ENCODE data around the gene AZIN2. TPM values are rescaled to one million over a fixed set of nuclear protein-coding genes. Genes with fewer than 3 reads are reported as not detected.

Gene AZIN2
- total RNA-seq, 1 experiment from 2014 or later: 7.3 TPM

- no TSS peak for BruUV-seq (replicated peaks)
- Histone ChIP-seq H3F3A (ENCODE audit: insufficient read depth, low read depth) (peaks cover 49% of the 10 kb centered on the region), H3K4me3 (no peak overlapping the region), H4K20me1 (ENCODE audit: insufficient read depth) (no peaks in the 10 kb centered on the region), H3K4me2 (peak overlapping the region; percentile 50), H3K4me1 (replicated peaks; ENCODE audit: insufficient read depth) (peaks cover 44% of the 10 kb centered on the region), H3K79me2 (ENCODE audit: low read depth) (no peaks in the 10 kb centered on the region), H3K36me3 (ENCODE audit: low read depth) (no peaks in the 10 kb centered on the region), H3K27ac (peak overlapping the region; percentile 95), H3K9me3 (ENCODE audit: insufficient read depth, low read depth) (no peaks in the 10 kb centered on the region), H3K9me2 (ENCODE audit: insufficient read depth) (no peaks in the 10 kb centered on the region), H3K27me3 (ENCODE audit: insufficient read depth, low read depth) (no peaks in the 10 kb centered on the region), H2AFZ (no peak overlapping the region)
- ChIA-PET POLR2A (ENCODE audit: unreplicated experiment) (no interaction called here), CTCF (interaction anchor here (0.6 kb wide), 1 partner anchor 121 kb away, joined by 3 read pairs; no protein-coding TSS in a partner anchor)
- TF ChIP-seq, protein P1, sequence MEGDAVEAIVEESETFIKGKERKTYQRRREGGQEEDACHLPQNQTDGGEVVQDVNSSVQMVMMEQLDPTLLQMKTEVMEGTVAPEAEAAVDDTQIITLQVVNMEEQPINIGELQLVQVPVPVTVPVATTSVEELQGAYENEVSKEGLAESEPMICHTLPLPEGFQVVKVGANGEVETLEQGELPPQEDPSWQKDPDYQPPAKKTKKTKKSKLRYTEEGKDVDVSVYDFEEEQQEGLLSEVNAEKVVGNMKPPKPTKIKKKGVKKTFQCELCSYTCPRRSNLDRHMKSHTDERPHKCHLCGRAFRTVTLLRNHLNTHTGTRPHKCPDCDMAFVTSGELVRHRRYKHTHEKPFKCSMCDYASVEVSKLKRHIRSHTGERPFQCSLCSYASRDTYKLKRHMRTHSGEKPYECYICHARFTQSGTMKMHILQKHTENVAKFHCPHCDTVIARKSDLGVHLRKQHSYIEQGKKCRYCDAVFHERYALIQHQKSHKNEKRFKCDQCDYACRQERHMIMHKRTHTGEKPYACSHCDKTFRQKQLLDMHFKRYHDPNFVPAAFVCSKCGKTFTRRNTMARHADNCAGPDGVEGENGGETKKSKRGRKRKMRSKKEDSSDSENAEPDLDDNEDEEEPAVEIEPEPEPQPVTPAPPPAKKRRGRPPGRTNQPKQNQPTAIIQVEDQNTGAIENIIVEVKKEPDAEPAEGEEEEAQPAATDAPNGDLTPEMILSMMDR (conservative IDR thresholded peaks at IDR 0.05): peak; percentile 47; the same call in 1 of the 2 replicates
- TF ChIP-seq EZH2 (IDR thresholded peaks at IDR 0.05; ENCODE audit: low read depth): no peak
- intact Hi-C loops (cut with micrococcal nuclease; ENCODE audit: unreplicated experiment): no loop called here
- peak; percentile 25 to 80 for DNase-seq
Measured at GRCh38 chr1:33050221-33051076, 30.5 kb upstream of the AZIN2 start.

DNA sequence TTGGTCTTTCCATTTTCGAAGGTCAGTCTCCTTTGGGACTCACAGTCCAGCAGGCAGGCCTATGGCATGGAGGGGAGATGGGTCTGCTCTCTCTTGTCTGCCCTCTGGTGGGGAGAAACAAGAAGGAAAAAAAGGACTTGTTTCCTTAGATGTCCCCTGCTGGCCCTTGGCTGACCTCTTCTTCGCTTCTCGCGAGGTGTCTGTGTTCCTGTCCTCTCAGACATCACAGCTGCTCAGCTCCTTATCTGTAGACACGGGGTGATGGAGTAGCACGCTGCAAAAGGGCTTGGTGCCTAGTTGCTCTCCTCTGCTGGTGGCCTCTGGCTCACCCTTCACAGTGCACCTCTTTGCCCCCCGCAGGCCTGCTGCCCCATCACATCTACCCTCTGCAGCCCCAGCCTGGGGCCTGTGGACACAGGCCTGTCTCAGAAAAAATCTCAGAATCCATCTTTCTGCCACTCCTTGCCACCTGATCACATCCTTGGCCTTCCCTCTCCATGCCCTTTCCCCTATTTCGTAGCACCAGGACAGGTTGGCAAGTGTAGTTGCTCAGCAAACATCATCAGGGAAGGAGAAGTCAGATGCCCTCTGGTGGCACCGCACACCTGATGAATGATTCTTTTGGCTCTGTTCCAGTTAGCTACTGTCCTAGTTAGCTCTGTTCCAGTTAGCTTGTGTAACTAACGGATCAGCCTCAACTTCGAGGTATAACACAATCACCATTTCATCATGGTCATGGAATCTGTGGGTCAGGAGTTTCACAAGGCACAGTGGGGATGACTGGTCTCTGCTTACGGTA is 25.5 kb upstream of the AZIN2 start:
- intact Hi-C loops (cut with micrococcal nuclease; ENCODE audit: unreplicated experiment): loop anchor here (1.0 kb wide), 3 partner anchors 48 to 174 kb away; no protein-coding TSS in a partner anchor
- H3K4me1 ChIP-seq (replicated peaks; ENCODE audit: insufficient read depth): peaks cover 29% of the 10 kb centered on the region
- H3K36me3 ChIP-seq (ENCODE audit: low read depth): no peaks in the 10 kb centered on the region
- TF ChIP-seq EZH2 (IDR thresholded peaks at IDR 0.05; ENCODE audit: low read depth): no peak
- TF ChIP-seq, protein P1 (conservative IDR thresholded peaks at IDR 0.05): peak; percentile 85
- H3K4me3 ChIP-seq: no peak overlapping the region; the same call in 1 of the 2 replicates
- H2AFZ ChIP-seq: no peak overlapping the region
- CTCF ChIA-PET: interaction anchor here (1.0 to 1.2 kb wide), 5 partner anchors 31 to 122 kb away, joined by 3 to 7 read pairs (median 4); no protein-coding TSS in a partner anchor
- DNase-seq: peak; percentile 60 to 85
- H3K27ac ChIP-seq: peak overlapping the region; percentile 60
- H3K79me2 ChIP-seq (ENCODE audit: low read depth): no peaks in the 10 kb centered on the region
- peaks cover 24% of the 10 kb centered on the region for H3F3A ChIP-seq (ENCODE audit: insufficient read depth, low read depth)
- BruUV-seq (replicated peaks): no TSS peak
- H4K20me1 ChIP-seq (ENCODE audit: insufficient read depth): no peaks in the 10 kb centered on the region
- no peaks in the 10 kb centered on the region for H3K9me3 ChIP-seq (ENCODE audit: insufficient read depth, low read depth)
- POLR2A ChIA-PET (ENCODE audit: unreplicated experiment): interaction anchor here (0.5 to 0.7 kb wide), 3 partner anchors 19 to 151 kb away, joined by 3 to 9 read pairs (median 5); no protein-coding TSS in a partner anchor
- H3K9me2 ChIP-seq (ENCODE audit: insufficient read depth): no peaks in the 10 kb centered on the region
- H3K4me2 ChIP-seq: peak overlapping the region; percentile 57
- H3K27me3 ChIP-seq (ENCODE audit: insufficient read depth, low read depth): no peaks in the 10 kb centered on the region

DNA sequence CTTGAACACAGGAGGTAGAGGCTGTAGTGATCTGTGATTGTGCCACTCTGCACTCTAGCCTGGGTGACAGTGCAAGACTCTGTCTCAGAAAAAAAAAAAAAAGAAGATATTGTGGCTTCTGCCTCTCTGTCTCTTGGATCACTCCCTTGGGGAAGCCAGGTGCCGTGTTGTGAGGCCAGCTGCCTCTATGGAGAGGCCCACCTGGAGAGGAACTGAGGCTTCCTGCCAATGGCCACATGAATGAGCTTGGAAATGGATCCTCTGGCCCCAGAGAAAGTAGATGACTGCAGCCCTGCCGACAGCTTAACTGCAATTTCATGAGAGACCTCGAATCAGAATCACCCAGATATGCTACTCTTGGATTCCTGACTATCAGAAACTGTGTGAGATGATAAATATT is 24.5 kb upstream of the AZIN2 start:
- H3K4me1 ChIP-seq (replicated peaks; ENCODE audit: insufficient read depth): peaks cover 36% of the 10 kb centered on the region
- no peak for TF ChIP-seq EZH2 (IDR thresholded peaks at IDR 0.05; ENCODE audit: low read depth)
- TF ChIP-seq, protein P1 (conservative IDR thresholded peaks at IDR 0.05): no peak
- no peak overlapping the region for H2AFZ ChIP-seq
- H3K36me3 ChIP-seq (ENCODE audit: low read depth): no peaks in the 10 kb centered on the region
- intact Hi-C loops (cut with micrococcal nuclease; ENCODE audit: unreplicated experiment): no loop called here
- H3K79me2 ChIP-seq (ENCODE audit: low read depth): no peaks in the 10 kb centered on the region
- H3F3A ChIP-seq (ENCODE audit: insufficient read depth, low read depth): peaks cover 22% of the 10 kb centered on the region; the same call in 1 of the 2 replicates
- no peak for DNase-seq
- no peak overlapping the region for H3K27ac ChIP-seq
- ChIA-PET CTCF (interaction anchor here (0.6 to 0.7 kb wide), 2 partner anchors 136 to 178 kb away, joined by 3 read pairs; no protein-coding TSS in a partner anchor), POLR2A (ENCODE audit: unreplicated experiment) (no interaction called here)
- no peaks in the 10 kb centered on the region for H3K9me2 ChIP-seq (ENCODE audit: insufficient read depth)
- H4K20me1 ChIP-seq (ENCODE audit: insufficient read depth): no peaks in the 10 kb centered on the region
- no peak overlapping the region for H3K4me2 ChIP-seq
- no peaks in the 10 kb centered on the region for H3K27me3 ChIP-seq (ENCODE audit: insufficient read depth, low read depth)
- H3K9me3 ChIP-seq (ENCODE audit: insufficient read depth, low read depth): no peaks in the 10 kb centered on the region
- no peak overlapping the region for H3K4me3 ChIP-seq
- BruUV-seq (replicated peaks): no TSS peak

Measured in PC-9 (cell line).